ENCODE data around the gene FRMD4A.

The FRMD4A gene

GRCh38 chr10:13704964-13705363 lies 625.8 kb downstream of the FRMD4A start:
- H3K27me3 ChIP-seq (replicated peaks; ENCODE audit: control insufficient read depth, insufficient read depth, low read length, poor library complexity, severe bottlenecking) = no peaks in the 10 kb centered on the region
- no peak overlapping the region for H3K27ac ChIP-seq (ENCODE audit: insufficient read depth, low read length, poor library complexity, severe bottlenecking)
- H3K9me3 ChIP-seq (ENCODE audit: control insufficient read depth, low read length) = no peaks in the 10 kb centered on the region
- DNase-seq = no peak
- H3K36me3 ChIP-seq (ENCODE audit: control insufficient read depth, insufficient read depth, low read length) = no peaks in the 10 kb centered on the region
- H3K4me3 ChIP-seq (ENCODE audit: insufficient read depth, low read depth, low read length, poor library complexity, severe bottlenecking) = no peak overlapping the region
- peaks cover 5% of the 10 kb centered on the region for H3K4me1 ChIP-seq (ENCODE audit: control insufficient read depth, insufficient read depth, low read length, poor library complexity, severe bottlenecking)

DNA sequence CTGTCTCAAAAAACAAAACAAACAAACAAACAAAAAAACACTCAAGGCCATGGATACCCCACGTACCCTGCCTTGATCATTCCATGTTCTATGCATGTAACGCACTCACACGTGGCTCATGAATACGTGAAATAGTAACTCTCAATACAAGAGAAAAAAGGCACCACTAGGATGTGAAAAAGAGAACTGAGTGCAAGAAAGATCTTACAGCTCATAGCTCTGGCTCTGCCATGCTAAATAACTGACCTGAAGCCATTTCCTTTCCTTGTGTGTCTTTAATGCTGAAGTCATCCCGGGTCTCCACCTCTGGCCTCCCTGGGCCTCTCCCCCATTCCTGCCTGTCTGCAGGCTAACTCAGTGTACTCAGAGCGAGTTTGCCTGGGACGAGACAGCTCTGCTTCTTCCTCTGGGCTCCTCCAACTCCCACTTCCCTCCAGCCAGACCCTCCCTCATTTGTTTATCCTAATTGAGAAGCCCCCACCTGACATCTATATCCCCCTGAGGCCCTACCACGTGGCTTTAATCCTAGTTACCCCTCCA lies 626.7 kb downstream of the FRMD4A start:
- DNase-seq = no peak
- Histone ChIP-seq H3K27me3 (replicated peaks; ENCODE audit: control insufficient read depth, insufficient read depth, low read length, poor library complexity, severe bottlenecking) (no peaks in the 10 kb centered on the region), H3K9me3 (ENCODE audit: control insufficient read depth, low read length) (no peaks in the 10 kb centered on the region), H3K27ac (ENCODE audit: insufficient read depth, low read length, poor library complexity, severe bottlenecking) (no peak overlapping the region), H3K4me1 (ENCODE audit: control insufficient read depth, insufficient read depth, low read length, poor library complexity, severe bottlenecking) (peaks cover 5% of the 10 kb centered on the region), H3K4me3 (ENCODE audit: insufficient read depth, low read depth, low read length, poor library complexity, severe bottlenecking) (no peak overlapping the region), H3K36me3 (ENCODE audit: control insufficient read depth, insufficient read depth, low read length) (no peaks in the 10 kb centered on the region)

DNA sequence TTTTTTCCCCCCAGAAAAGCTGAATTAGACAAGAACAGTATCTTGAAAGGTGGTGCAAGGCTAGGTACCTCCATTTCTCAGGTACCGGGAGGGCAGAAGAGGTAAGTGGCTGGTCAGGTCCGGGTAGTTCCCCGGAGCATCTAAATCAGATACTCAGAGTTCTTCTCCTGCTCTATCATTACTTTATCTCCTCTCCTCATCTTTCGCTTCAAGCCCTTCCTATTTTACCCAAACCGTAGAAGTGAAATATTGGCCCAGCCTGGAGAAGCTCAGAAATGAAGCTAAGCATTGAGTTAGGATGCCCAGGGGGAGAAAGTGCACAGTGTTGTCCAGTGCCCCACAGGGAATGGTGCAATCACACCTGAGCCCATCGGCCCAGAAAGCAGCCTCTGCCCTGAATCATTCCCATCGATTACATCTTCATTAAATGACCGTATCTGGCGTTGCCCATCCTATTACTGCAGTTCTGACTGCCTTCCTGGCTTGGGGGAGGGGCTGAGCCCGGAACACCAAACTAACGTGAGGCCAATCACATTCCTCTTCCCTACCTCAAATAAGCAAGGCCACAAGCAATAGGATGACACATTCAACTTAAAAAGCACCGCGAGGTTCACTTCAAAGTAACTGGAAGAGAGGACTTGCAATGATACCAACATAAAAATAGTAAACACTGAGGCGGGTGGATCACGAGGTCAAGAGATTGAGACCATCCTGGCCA lies 627.5 kb downstream of the FRMD4A start:
- peaks cover 5% of the 10 kb centered on the region for H3K4me1 ChIP-seq (ENCODE audit: control insufficient read depth, insufficient read depth, low read length, poor library complexity, severe bottlenecking)
- no peak overlapping the region for H3K4me3 ChIP-seq (ENCODE audit: insufficient read depth, low read depth, low read length, poor library complexity, severe bottlenecking)
- DNase-seq = no peak
- H3K27ac ChIP-seq (ENCODE audit: insufficient read depth, low read length, poor library complexity, severe bottlenecking) = no peak overlapping the region
- no peaks in the 10 kb centered on the region for H3K27me3 ChIP-seq (replicated peaks; ENCODE audit: control insufficient read depth, insufficient read depth, low read length, poor library complexity, severe bottlenecking)
- H3K36me3 ChIP-seq (ENCODE audit: control insufficient read depth, insufficient read depth, low read length) = no peaks in the 10 kb centered on the region
- H3K9me3 ChIP-seq (ENCODE audit: control insufficient read depth, low read length) = no peaks in the 10 kb centered on the region

GRCh38 chr10:13701157-13701919 lies 629.4 kb downstream of the FRMD4A start:
- no peaks in the 10 kb centered on the region for H3K36me3 ChIP-seq (ENCODE audit: control insufficient read depth, insufficient read depth, low read length)
- H3K4me1 ChIP-seq (ENCODE audit: control insufficient read depth, insufficient read depth, low read length, poor library complexity, severe bottlenecking) = no peaks in the 10 kb centered on the region
- no peaks in the 10 kb centered on the region for H3K9me3 ChIP-seq (ENCODE audit: control insufficient read depth, low read length)
- DNase-seq = no peak
- no peaks in the 10 kb centered on the region for H3K27me3 ChIP-seq (replicated peaks; ENCODE audit: control insufficient read depth, insufficient read depth, low read length, poor library complexity, severe bottlenecking)
- H3K4me3 ChIP-seq (ENCODE audit: insufficient read depth, low read depth, low read length, poor library complexity, severe bottlenecking) = no peak overlapping the region
- no peak overlapping the region for H3K27ac ChIP-seq (ENCODE audit: insufficient read depth, low read length, poor library complexity, severe bottlenecking)

- H3K27me3 ChIP-seq (replicated peaks; ENCODE audit: control insufficient read depth, insufficient read depth, low read length, poor library complexity, severe bottlenecking) = no peaks in the 10 kb centered on the region
- H3K36me3 ChIP-seq (ENCODE audit: control insufficient read depth, insufficient read depth, low read length) = no peaks in the 10 kb centered on the region
- H3K4me3 ChIP-seq (ENCODE audit: insufficient read depth, low read depth, low read length, poor library complexity, severe bottlenecking) = no peak overlapping the region
- H3K4me1 ChIP-seq (ENCODE audit: control insufficient read depth, insufficient read depth, low read length, poor library complexity, severe bottlenecking) = no peaks in the 10 kb centered on the region
- no peak overlapping the region for H3K27ac ChIP-seq (ENCODE audit: insufficient read depth, low read length, poor library complexity, severe bottlenecking)
- DNase-seq = no peak
- no peaks in the 10 kb centered on the region for H3K9me3 ChIP-seq (ENCODE audit: control insufficient read depth, low read length)
These were observed 630.1 kb downstream of the FRMD4A start for GRCh38 chr10:13700473-13701144.

DNA sequence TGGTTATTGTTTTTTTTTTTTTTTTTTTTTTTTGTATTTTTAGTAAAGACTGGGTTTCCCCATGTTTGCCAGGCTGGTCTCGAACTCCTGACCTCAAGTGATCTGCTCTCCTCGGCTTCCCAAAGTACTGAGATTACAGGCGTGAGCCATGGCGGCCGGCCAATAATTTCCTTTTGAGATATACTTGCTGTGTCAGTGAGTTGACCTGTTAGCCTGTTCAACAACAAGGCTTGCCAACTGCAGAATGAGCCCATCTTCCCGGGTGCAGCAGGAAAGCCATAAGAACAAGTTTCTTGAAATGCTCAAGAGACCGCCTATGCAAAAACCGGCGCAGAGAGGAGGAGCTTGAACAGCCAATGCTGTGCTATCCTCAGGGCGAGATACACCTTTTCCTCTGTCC lies 631.5 kb downstream of the FRMD4A start:
- DNase-seq = no peak
- Histone ChIP-seq H3K4me3 (ENCODE audit: insufficient read depth, low read depth, low read length, poor library complexity, severe bottlenecking) (no peak overlapping the region), H3K36me3 (ENCODE audit: control insufficient read depth, insufficient read depth, low read length) (no peaks in the 10 kb centered on the region), H3K27ac (ENCODE audit: insufficient read depth, low read length, poor library complexity, severe bottlenecking) (no peak overlapping the region), H3K9me3 (ENCODE audit: control insufficient read depth, low read length) (no peaks in the 10 kb centered on the region), H3K27me3 (replicated peaks; ENCODE audit: control insufficient read depth, insufficient read depth, low read length, poor library complexity, severe bottlenecking) (no peaks in the 10 kb centered on the region), H3K4me1 (ENCODE audit: control insufficient read depth, insufficient read depth, low read length, poor library complexity, severe bottlenecking) (no peaks in the 10 kb centered on the region)

GRCh38 chr10:13698217-13698616 lies 632.5 kb downstream of the FRMD4A start:
- H3K4me1 ChIP-seq (ENCODE audit: control insufficient read depth, insufficient read depth, low read length, poor library complexity, severe bottlenecking) = no peaks in the 10 kb centered on the region
- H3K27ac ChIP-seq (ENCODE audit: insufficient read depth, low read length, poor library complexity, severe bottlenecking) = no peak overlapping the region
- no peaks in the 10 kb centered on the region for H3K36me3 ChIP-seq (ENCODE audit: control insufficient read depth, insufficient read depth, low read length)
- no peak for DNase-seq
- H3K27me3 ChIP-seq (replicated peaks; ENCODE audit: control insufficient read depth, insufficient read depth, low read length, poor library complexity, severe bottlenecking) = no peaks in the 10 kb centered on the region
- H3K9me3 ChIP-seq (ENCODE audit: control insufficient read depth, low read length) = no peaks in the 10 kb centered on the region
- no peak overlapping the region for H3K4me3 ChIP-seq (ENCODE audit: insufficient read depth, low read depth, low read length, poor library complexity, severe bottlenecking)

GRCh38 chr10:13696071-13696470 lies 634.7 kb downstream of the FRMD4A start:
- Histone ChIP-seq H3K9me3 (ENCODE audit: control insufficient read depth, low read length) (no peaks in the 10 kb centered on the region), H3K4me1 (ENCODE audit: control insufficient read depth, insufficient read depth, low read length, poor library complexity, severe bottlenecking) (no peaks in the 10 kb centered on the region), H3K4me3 (ENCODE audit: insufficient read depth, low read depth, low read length, poor library complexity, severe bottlenecking) (no peak overlapping the region), H3K27me3 (replicated peaks; ENCODE audit: control insufficient read depth, insufficient read depth, low read length, poor library complexity, severe bottlenecking) (no peaks in the 10 kb centered on the region), H3K27ac (ENCODE audit: insufficient read depth, low read length, poor library complexity, severe bottlenecking) (no peak overlapping the region), H3K36me3 (ENCODE audit: control insufficient read depth, insufficient read depth, low read length) (no peaks in the 10 kb centered on the region)
- DNase-seq = no peak

DNA sequence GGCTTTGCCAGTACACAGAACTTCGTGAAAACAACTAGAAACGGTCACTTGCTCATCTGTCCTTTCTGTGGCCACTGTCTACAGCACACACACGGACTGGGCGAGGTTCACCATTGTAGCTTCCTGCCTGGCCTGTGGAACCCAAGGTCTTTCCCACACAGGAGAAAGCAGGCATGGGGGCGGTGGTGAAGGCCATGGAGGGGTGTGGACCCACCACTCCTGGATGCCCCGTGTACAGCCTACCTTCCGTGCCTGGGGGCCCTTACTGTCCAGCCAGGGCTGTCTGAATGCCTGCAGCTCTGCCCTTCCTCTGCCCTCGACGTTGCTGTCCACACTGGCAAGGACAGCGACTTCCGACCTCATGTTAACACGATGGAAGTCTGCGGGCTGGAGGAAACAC lies 635.1 kb downstream of the FRMD4A start:
- Histone ChIP-seq H3K9me3 (ENCODE audit: control insufficient read depth, low read length) (no peaks in the 10 kb centered on the region), H3K27me3 (replicated peaks; ENCODE audit: control insufficient read depth, insufficient read depth, low read length, poor library complexity, severe bottlenecking) (no peaks in the 10 kb centered on the region), H3K4me3 (ENCODE audit: insufficient read depth, low read depth, low read length, poor library complexity, severe bottlenecking) (no peak overlapping the region), H3K4me1 (ENCODE audit: control insufficient read depth, insufficient read depth, low read length, poor library complexity, severe bottlenecking) (no peaks in the 10 kb centered on the region), H3K27ac (ENCODE audit: insufficient read depth, low read length, poor library complexity, severe bottlenecking) (no peak overlapping the region), H3K36me3 (ENCODE audit: control insufficient read depth, insufficient read depth, low read length) (no peaks in the 10 kb centered on the region)
- no peak for DNase-seq

Data from effector memory CD4-positive, alpha-beta T cell (primary cell).